ENCODE data around the gene SLC16A6. TPM values are rescaled to one million over a fixed set of nuclear protein-coding genes. Genes with fewer than 3 reads are reported as not detected.
"Not testable (repeated sequence)": the region's sequence is repeated elsewhere in the genome, so short reads cannot be mapped to it uniquely, and the experiment has no call there.

Gene SLC16A6
- polyA plus RNA-seq, 6 donors from 2014 or later, result 0.34 to 0.62 (median 0.41) TPM; not detected in 3

DNA sequence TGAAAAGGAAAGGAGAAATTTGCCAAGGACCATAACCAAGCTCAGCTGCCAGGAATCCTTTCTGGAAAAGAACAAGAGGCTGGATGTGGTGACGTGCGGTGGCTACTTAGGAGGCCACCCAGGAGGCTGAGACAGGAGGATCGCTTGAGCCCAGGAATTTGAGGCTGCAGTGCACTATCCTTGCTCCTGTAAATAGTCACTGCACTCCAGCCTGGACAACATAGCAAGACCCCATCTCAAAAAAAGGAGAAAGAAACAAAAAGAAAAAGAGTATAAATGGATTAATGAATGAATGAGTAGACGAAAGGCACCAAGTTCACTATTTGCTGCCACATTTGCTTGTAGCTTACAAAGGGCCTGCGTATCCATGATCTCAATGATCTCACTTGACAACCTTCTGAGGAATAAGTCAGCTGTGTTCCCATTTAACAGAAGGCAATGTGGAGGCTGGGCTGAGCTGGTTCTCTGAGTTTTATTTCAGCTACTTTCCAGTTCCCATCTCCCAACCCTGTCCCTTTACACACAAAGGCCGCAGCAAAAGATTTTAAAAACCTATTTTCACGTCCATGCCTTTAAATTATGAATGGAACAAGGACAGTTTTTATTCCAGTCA, 30.1 kb upstream of the SLC16A6 start:
- peaks cover 0 to 2% (median 0%) of the 10 kb centered on the region in 7 donors for H3K9me3 Mint-ChIP-seq
- peak overlapping the region in 1 of 8 donors; percentile 4 for H3K4me3 Mint-ChIP-seq
- peaks cover 16 to 23% (median 16%) of the 10 kb centered on the region in 3 donors for H3K4me1 Mint-ChIP-seq
- peaks cover 3 to 17% of the 10 kb centered on the region in 2 donors for H3K36me3 Mint-ChIP-seq
- peaks cover 6 to 23% (median 15%) of the 10 kb centered on the region in 3 donors for H3K27me3 Mint-ChIP-seq
- ATAC-seq (ENCODE audit: low read depth in 2 of 2), result no peak
- no peak for DNase-seq
- H3K27ac Mint-ChIP-seq, result peak overlapping the region in 2 of 6 donors; percentile 14 to 54

DNA sequence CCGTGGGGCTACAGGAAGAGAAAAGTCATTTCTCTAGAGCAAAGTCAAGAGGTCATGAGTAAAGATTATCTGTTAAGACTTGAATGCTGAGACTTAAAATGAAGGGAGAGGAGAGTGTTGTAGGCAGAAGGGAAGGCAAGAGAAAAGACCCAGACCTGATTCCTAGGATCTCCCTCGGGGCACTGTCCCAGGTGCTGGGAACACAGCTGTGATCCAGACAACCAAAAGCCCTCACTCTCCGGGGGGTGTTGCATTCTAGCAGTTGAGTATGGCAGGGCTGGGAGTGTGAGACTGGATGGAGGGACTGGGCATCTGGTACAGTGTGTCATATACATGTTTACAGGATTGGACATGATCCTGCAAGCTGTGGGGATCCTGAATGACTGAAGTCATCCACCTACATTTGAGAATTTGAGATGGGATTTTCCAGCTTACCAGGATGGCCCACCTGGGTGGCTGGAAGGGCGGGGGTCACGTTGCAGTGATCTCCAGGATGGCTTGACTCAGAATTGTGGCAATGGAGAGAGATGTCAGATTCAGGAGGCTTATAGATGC, 29.5 kb upstream of the SLC16A6 start:
- DNase-seq (no peak), ATAC-seq (ENCODE audit: low read depth in 2 of 2) (no peak)
- H3K36me3 Mint-ChIP-seq, result peaks cover 5 to 20% of the 10 kb centered on the region in 2 donors
- peaks cover 0 to 2% (median 0%) of the 10 kb centered on the region in 7 donors for H3K9me3 Mint-ChIP-seq
- peaks cover 16 to 25% (median 18%) of the 10 kb centered on the region in 3 donors for H3K4me1 Mint-ChIP-seq
- peaks cover 7 to 25% (median 18%) of the 10 kb centered on the region in 3 donors for H3K27me3 Mint-ChIP-seq
- H3K4me3 Mint-ChIP-seq, result no peak overlapping the region
- H3K27ac Mint-ChIP-seq, result no peak overlapping the region

DNA sequence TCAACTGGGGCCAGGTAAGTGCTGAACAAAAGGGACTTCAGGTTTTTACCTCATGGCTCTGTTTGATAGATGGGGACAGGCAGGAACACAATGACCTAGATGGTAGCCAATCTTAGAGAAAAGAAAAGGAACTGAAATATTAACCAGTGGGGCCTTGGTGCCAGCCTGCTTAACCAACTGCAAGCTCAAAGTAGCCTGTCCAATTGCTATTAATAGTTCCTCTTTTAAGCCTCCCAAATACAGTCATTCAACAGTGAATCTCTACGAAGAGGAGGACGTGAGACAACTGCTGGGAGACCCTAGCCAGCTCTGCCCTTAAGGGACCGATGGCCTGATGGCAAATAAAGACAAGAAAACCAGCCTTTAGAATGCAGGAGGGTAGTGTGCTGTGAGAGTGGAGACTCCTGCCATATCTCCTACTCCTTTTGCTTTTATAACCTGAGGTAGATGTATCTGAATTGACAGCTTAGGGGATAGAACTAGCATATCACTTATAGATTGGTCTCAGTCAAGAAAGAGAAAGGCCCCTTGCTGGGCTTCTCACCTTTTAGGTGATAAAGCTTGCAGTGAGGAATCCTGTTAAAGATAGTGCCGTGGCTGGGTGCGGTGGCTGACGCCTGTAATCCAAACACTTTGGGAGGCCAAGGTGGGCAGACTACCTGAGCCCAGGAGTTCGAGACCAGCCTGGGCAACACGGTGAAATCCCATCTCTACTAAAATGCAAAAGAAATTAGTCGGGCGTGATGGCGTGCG, 28.7 kb upstream of the SLC16A6 start:
- peaks cover 7 to 25% (median 18%) of the 10 kb centered on the region in 3 donors for H3K27me3 Mint-ChIP-seq
- no peak overlapping the region for H3K4me3 Mint-ChIP-seq
- ATAC-seq (ENCODE audit: low read depth in 2 of 2), result peak; percentile 67 to 68
- no peak overlapping the region for H3K27ac Mint-ChIP-seq
- H3K4me1 Mint-ChIP-seq, result peaks cover 21 to 32% (median 21%) of the 10 kb centered on the region in 3 donors
- H3K9me3 Mint-ChIP-seq, result peaks cover 0 to 2% (median 0%) of the 10 kb centered on the region in 7 donors
- no peak for DNase-seq
- H3K36me3 Mint-ChIP-seq, result peaks cover 5 to 20% of the 10 kb centered on the region in 2 donors

DNA sequence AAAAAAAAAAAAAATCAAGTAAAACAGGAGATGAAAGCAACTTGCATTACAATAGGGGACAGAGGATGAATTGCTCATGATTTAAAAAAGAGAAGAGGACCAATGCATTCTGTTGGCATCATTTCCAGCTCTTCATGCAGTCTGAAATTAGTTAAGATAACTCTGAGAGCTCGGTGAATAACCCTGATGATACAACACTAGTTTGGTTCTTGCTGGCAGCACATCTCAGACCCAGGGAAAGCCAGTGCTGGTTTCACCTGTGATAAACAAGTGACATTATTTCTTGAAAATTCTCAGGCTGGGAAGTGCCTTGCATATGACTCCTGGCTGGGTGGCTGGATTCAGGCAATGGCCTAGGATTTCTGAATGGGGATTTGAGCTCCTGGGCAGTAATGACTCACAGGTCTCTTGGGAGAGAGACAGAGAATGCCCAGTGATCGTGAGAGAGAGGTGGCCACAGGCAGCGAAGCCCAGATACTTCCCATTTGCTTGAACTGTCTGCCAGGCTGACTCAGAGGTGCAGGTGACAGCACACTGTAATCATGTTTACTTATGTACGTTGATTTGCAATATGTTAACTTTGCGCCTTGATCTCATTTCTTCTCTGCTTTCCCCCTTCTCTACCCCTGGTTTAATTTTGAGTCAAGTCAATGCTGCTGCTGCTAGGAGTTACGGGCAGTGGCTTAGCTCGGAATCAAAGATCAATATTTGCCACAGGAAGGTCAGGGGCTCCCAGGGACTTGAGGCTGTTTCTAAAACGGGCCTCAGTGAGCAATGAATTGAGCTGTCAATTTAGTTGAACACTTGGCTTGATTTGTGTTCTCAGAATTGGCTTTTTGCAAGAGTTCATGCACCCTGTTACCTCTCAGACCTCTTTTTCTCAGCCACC, 27.4 kb upstream of the SLC16A6 start:
- Mint-ChIP-seq H3K27me3 (peaks cover 7 to 25% (median 18%) of the 10 kb centered on the region in 3 donors), H3K27ac (peak overlapping the region in 1 of 6 donors; percentile 69), H3K4me3 (peak overlapping the region in 1 of 8 donors; percentile 11), H3K9me3 (no peaks in the 10 kb centered on the region), H3K4me1 (peaks cover 21 to 34% (median 21%) of the 10 kb centered on the region in 3 donors), H3K36me3 (peaks cover 5 to 20% of the 10 kb centered on the region in 2 donors)
- DNase-seq (no peak), ATAC-seq (ENCODE audit: low read depth in 2 of 2) (no peak)

DNA sequence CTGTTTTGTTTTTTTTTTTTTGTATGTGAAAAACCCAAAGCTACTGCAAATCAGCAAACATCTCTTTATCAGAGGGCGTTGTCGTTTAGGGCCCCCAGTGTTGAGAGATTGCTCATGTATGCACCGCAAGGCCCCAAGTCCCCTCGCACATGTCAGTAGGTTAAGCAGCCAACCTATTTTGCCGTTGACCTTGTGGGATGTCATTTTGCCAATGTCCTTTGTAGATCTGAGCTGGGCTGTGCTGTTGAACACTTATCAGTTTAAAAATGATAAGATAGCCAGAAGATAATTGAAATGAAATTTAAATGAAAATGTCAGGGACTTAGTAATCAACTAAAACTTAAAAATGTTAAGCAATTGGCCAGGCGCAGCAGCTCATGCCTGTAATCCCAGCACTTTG, 26.5 kb upstream of the SLC16A6 start:
- Mint-ChIP-seq H3K27ac (peak overlapping the region in 1 of 6 donors; percentile 69), H3K27me3 (peaks cover 7 to 25% (median 18%) of the 10 kb centered on the region in 3 donors), H3K9me3 (no peaks in the 10 kb centered on the region)

DNA sequence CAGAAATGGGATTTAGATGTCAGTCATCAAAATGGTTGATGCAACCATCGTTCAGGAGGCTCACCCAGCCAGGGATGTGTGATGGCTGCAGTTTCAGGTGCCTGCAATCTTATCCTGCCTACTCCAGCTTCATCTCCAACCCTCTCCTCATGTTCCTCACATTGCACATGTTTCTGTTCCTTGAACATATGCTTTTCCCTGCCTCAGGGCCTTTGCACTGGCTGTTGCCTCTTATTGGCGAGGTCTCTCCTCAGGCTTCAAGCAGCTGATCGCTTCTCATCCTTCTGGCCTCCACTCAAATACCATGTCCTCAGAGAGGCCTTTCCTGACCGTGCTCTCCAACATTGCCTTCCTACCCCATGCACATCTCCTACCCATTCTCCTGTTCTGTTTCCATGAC, 25.0 kb upstream of the SLC16A6 start:
- Mint-ChIP-seq H3K27ac (peak overlapping the region in 1 of 6 donors; percentile 8), H3K36me3 (peaks cover 10 to 19% of the 10 kb centered on the region in 2 donors), H3K4me3 (no peak overlapping the region), H3K4me1 (peaks cover 21 to 42% (median 25%) of the 10 kb centered on the region in 3 donors), H3K9me3 (no peaks in the 10 kb centered on the region), H3K27me3 (peaks cover 7 to 22% (median 18%) of the 10 kb centered on the region in 3 donors)
- no peak for ATAC-seq (ENCODE audit: low read depth in 2 of 2)
- DNase-seq, result no peak

More for the DNA sequence above, 26.5 kb upstream of the SLC16A6 start:
- Mint-ChIP-seq H3K4me3 (no peak overlapping the region), H3K4me1 (peaks cover 21 to 37% (median 24%) of the 10 kb centered on the region in 3 donors), H3K36me3 (peaks cover 5 to 20% of the 10 kb centered on the region in 2 donors)
- DNase-seq (no peak), ATAC-seq (ENCODE audit: low read depth in 2 of 2) (no peak)

DNA sequence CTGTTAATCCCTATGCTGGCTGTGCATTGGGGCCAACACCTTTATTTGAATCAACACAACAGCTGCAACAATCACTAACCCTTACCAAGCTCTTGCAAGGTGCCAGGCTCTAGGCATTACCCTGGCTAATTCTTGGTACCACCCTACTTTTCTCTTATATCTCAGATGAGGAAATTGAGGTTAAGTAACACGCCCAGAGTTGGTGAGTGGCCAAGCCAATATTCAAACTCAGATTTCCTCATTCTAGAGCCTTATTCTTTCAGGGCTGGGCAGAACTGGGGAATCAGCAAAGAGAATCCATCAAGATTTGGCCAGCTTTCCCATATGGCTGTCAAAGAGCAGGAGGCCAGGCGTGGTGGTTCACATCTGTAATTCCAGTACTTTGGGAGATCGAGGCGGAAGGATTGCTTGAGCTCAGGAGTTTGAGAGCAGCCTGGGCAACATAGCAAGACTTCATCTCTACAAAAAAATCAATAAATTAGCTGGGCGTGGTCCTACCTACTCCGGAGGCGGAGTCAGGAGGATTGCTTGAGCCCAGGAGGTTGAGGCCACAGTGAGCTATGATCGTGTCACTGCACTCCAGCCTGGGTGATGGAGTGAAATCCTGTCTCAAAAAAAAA, 24.1 kb upstream of the SLC16A6 start:
- DNase-seq, result no peak
- Mint-ChIP-seq H3K4me1 (peaks cover 20 to 36% (median 21%) of the 10 kb centered on the region in 3 donors), H3K9me3 (no peaks in the 10 kb centered on the region), H3K4me3 (no peak overlapping the region), H3K27me3 (peaks cover 7 to 13% (median 11%) of the 10 kb centered on the region in 3 donors), H3K36me3 (peaks cover 10% of the 10 kb centered on the region in 2 donors), H3K27ac (no peak overlapping the region)
- ATAC-seq (ENCODE audit: low read depth in 2 of 2), result peak; percentile 30 to 43

DNA sequence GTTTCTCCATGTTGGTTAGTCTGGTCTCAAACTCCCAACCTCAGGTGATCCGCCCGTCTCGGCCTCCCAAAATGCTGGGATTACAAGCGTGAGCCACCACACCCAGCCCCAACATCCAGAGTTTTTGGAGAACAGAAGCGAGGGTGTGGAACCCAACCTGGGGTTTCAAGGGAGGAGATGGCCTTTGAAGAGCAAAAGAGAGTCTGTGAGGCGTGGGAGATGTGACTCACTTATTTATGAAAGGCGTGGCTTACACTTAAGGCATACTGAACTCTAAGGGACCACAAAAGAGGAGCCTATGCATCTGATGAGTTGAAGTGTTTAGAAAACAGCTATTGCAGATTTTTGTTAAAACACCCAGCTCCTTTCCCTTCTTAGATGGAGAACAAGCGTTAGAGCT, 19.2 kb upstream of the SLC16A6 start:
- peaks cover 4 to 18% (median 7%) of the 10 kb centered on the region in 3 donors for H3K4me1 Mint-ChIP-seq
- peaks cover 5 to 13% of the 10 kb centered on the region in 2 donors for H3K36me3 Mint-ChIP-seq
- H3K27me3 Mint-ChIP-seq, result no peaks in the 10 kb centered on the region
- DNase-seq (no peak), ATAC-seq (ENCODE audit: low read depth in 2 of 2) (no peak)
- H3K9me3 Mint-ChIP-seq, result no peaks in the 10 kb centered on the region
- H3K27ac Mint-ChIP-seq, result peak overlapping the region in 1 of 6 donors; percentile 80
- no peak overlapping the region for H3K4me3 Mint-ChIP-seq

DNA sequence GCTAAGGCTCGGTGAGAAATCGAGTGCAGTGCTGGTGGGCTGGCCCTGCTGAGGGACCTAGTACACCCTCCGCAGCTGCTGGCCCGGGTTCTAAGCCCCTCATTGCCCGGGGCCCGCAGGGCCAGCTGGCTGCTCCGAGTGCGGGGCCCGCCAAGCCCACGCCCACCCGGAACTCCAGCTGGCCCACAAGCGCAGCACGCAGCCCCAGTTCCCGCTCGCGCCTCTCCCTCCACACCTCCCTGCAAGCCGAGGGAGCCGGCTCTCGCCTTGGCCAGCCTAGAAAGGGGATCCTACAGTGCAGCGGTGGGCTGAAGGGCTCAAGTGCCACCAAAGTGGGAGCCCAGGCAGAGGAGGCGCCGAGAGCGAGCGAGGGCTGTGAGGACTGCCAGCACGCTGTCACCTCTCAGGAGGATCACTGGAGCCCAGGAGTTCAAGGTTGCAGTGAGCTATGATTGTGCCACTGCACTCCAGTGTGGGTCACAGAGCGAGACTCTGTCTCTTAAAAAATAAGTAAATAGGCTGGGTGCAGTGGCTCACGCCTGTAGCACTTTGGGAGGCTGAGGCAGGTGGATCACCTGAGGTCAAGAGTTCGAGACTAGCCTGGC, 18.2 kb upstream of the SLC16A6 start:
- peaks cover 0 to 11% (median 4%) of the 10 kb centered on the region in 3 donors for H3K4me1 Mint-ChIP-seq
- H3K27ac Mint-ChIP-seq, result not testable (repeated sequence)

DNA sequence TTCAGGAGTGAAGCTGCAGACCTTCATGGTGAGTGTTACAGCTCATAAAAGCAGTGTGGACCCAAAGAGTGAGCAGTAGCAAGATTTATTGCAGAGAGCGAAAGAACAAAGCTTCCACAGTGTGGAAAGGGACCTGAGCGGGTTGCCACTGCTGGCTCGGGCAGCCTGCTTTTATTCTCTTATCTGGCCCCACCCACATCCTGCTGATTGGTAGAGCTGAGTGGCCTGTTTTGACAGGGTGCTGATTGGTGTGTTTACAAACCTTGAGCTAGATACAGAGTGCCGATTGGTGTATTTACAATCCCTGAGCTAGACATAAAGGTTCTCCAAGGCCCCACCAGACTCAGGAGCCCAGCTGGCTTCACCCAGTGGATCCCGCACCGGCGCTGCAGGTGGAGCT, 17.6 kb upstream of the SLC16A6 start:
- Mint-ChIP-seq H3K36me3 (peaks cover 5 to 13% of the 10 kb centered on the region in 2 donors), H3K4me1 (peaks cover 0 to 10% (median 4%) of the 10 kb centered on the region in 3 donors)
- not testable (repeated sequence) for DNase-seq; H3K27ac Mint-ChIP-seq; H3K4me3 Mint-ChIP-seq; ATAC-seq (ENCODE audit: low read depth in 2 of 2); H3K27me3 Mint-ChIP-seq; H3K9me3 Mint-ChIP-seq

More for the DNA sequence above, 18.2 kb upstream of the SLC16A6 start:
- not testable (repeated sequence) for H3K4me3 Mint-ChIP-seq; H3K9me3 Mint-ChIP-seq; DNase-seq; H3K27me3 Mint-ChIP-seq; ATAC-seq (ENCODE audit: low read depth in 2 of 2)
- peaks cover 5 to 13% of the 10 kb centered on the region in 2 donors for H3K36me3 Mint-ChIP-seq

DNA sequence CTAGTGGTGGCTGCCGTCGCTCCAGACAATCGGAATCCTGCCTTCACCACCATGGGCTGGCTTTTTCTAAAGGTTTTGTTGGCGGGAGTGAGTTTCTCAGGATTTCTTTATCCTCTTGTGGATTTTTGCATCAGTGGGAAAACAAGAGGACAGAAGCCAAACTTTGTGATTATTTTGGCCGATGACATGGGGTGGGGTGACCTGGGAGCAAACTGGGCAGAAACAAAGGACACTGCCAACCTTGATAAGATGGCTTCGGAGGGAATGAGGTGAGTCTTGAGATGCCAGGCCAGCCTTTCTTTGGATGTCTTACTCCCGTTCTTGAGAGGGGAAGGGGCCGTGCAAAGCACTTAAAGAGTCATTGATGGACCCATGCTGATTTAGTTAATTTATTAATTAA, 16.5 kb upstream of the SLC16A6 start:
- no peak overlapping the region for H3K4me3 Mint-ChIP-seq
- H3K9me3 Mint-ChIP-seq, result no peaks in the 10 kb centered on the region
- no peaks in the 10 kb centered on the region for H3K27me3 Mint-ChIP-seq
- H3K36me3 Mint-ChIP-seq, result peaks cover 5 to 13% of the 10 kb centered on the region in 2 donors
- peak overlapping the region in 1 of 6 donors; percentile 16 for H3K27ac Mint-ChIP-seq
- ATAC-seq (ENCODE audit: low read depth in 2 of 2) (no peak), DNase-seq (no peak)
- peaks cover 0 to 7% (median 2%) of the 10 kb centered on the region in 3 donors for H3K4me1 Mint-ChIP-seq

DNA sequence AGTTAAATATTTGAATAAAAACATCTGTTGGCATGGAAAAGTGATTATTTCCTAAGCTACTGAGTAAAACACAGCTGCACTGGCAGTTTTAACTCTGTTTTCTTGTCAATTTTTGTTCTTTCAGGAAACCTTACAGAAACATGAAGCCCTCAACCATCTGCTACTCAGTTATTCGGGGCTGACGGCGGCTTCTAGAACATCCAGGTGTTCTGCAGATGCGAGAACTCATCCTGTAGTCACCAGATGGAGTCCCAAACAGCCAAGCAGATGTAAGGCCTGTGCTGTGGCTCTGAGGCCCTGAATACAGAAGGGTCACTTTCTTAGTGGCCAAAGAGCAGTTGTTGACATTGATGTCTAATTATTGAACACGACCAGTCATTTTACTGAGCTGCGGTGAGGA, 15.9 kb upstream of the SLC16A6 start:
- ATAC-seq (ENCODE audit: low read depth in 2 of 2) (no peak), DNase-seq (no peak)
- Mint-ChIP-seq H3K4me1 (peaks cover 0 to 3% (median 3%) of the 10 kb centered on the region in 3 donors), H3K36me3 (peaks cover 5 to 13% of the 10 kb centered on the region in 2 donors), H3K27me3 (peaks cover 0 to 2% (median 0%) of the 10 kb centered on the region in 3 donors), H3K27ac (no peak overlapping the region), H3K9me3 (no peaks in the 10 kb centered on the region), H3K4me3 (no peak overlapping the region)

Data from naive B cell (primary cell).